Esophagus squamous epithelium (tissue), 5 donors: ENCODE data around the gene PHC3. TPM values are rescaled to one million over a fixed set of nuclear protein-coding genes. Genes with fewer than 3 reads are reported as not detected.

Experiments
- DNase-seq: peaks from one replicate; lab custom pipeline; 2025; lab: John Stamatoyannopoulos, UW
- H3K27ac ChIP-seq, 4 donors: fragments of 200-600 bp; sonication (generic); one replicate each; pipeline ENCODE4 v1.5.1; 2016 to 2019; ENCODE audit warnings: mild to moderate bottlenecking in 1 of 4
- H3K27me3 ChIP-seq, 4 donors: fragments of 200-600 bp; sonication (generic); 1 replicate in 3 of 4; 2 replicates in 1 of 4; pipeline versions ENCODE4 v1.5.1 to v1.6.0; 2017 to 2021; ENCODE audit warnings: antibody characterized with exemption in 1 of 4
- H3K36me3 ChIP-seq, 3 donors: fragments of 200-600 bp; sonication (generic); one replicate each; pipeline ENCODE4 v1.5.1; 2016 to 2019
- H3K4me1 ChIP-seq, 3 donors: fragments of 200-600 bp; sonication (generic); one replicate each; pipeline ENCODE4 v1.5.1; 2017 to 2019
- H3K4me3 ChIP-seq, 4 donors: fragments of 200-600 bp; sonication (generic); 1 replicate in 3 of 4; 2 replicates in 1 of 4; pipeline ENCODE4 v1.5.1; 2016 to 2019; ENCODE audit warnings: mild to moderate bottlenecking in 2 of 4, moderate library complexity in 1 of 4
- H3K9me3 ChIP-seq, 3 donors: fragments of 200-600 bp; sonication (generic); one replicate each; pipeline ENCODE4 v1.5.1; 2016 to 2019
- POLR2A ChIP-seq, 4 donors: fragments of 450-650 bp; IDR thresholded peaks; one replicate each; pipeline ENCODE4 v1.6.1; 2017; ENCODE audit warnings: antibody characterized with exemption in 4 of 4, mild to moderate bottlenecking in 4 of 4, moderate library complexity in 3 of 4
- WGBS, 2 donors: methylation state at CpG; one replicate each; pipeline ENCODE4 v1.1.5; 2018; 5-methylcytosine and 5-hydroxymethylcytosine counted together
- intact Hi-C: fragments of 100-400 bp; cut with DNase I; formaldehyde crosslinking; loops from one replicate; pipeline ENCODE4 v1.15.0; 2022
- total RNA-seq, 4 donors: library from RNA; depleted of rRNA; stranded (reverse); fragments of >200 nt; gene quantifications; one replicate each; pipeline ENCODE4 v1.1.0, GENCODE V29; 2016
- TF ChIP-seq, protein P1 (sequence below), 6 experiments: fragments of 450-650 bp in 4 of 6; fragments of 200-600 bp in 2 of 6; sonication (generic) in 2 of 6; IDR thresholded peaks; one replicate each; pipeline ENCODE4 v1.5.1; 2016 to 2019; ENCODE audit warnings: antibody characterized with exemption in 6 of 6, mild to moderate bottlenecking in 4 of 6, moderate library complexity in 4 of 6
- donor health status: DM: yes; HTN: yes; CAD: no.

PHC3 gene
- total RNA-seq, 4 donors from 2014 or later = 22.1 to 47.7 (median 25.4) TPM

DNA sequence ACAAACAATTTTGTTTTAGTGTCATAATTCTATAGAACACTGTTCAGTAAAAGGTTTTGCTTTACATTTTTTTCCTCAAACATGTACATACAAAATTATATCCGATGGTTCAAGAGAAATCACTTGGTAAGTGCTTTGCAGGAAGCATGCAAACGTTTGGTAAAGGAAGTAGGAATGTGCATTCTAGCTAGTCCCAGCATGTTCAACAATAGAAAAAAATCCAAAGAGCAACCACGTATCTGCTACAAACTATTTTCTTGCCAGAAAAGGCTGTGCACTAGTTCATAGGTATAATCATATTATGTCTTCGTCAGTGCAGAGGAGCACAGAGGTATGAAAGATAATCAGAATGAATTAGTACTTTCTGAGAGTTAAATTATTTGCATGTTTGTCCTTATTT lies 85.8 kb downstream of the PHC3 start:
- Histone ChIP-seq H3K27ac (no peak overlapping the region), H3K4me3 (no peak overlapping the region), H3K27me3 (no peaks in the 10 kb centered on the region), H3K9me3 (no peaks in the 10 kb centered on the region), H3K36me3 (peaks cover 0 to 97% (median 30%) of the 10 kb centered on the region in 3 donors), H3K4me1 (peaks cover 0 to 6% (median 0%) of the 10 kb centered on the region in 3 donors)
- intact Hi-C loops = no loop called here
- TF ChIP-seq, protein P1, sequence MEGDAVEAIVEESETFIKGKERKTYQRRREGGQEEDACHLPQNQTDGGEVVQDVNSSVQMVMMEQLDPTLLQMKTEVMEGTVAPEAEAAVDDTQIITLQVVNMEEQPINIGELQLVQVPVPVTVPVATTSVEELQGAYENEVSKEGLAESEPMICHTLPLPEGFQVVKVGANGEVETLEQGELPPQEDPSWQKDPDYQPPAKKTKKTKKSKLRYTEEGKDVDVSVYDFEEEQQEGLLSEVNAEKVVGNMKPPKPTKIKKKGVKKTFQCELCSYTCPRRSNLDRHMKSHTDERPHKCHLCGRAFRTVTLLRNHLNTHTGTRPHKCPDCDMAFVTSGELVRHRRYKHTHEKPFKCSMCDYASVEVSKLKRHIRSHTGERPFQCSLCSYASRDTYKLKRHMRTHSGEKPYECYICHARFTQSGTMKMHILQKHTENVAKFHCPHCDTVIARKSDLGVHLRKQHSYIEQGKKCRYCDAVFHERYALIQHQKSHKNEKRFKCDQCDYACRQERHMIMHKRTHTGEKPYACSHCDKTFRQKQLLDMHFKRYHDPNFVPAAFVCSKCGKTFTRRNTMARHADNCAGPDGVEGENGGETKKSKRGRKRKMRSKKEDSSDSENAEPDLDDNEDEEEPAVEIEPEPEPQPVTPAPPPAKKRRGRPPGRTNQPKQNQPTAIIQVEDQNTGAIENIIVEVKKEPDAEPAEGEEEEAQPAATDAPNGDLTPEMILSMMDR (IDR thresholded peaks at IDR 0.05) = no peak
- TF ChIP-seq POLR2A (IDR thresholded peaks at IDR 0.05) = no peak
- no peak for DNase-seq
- 31 to 37% methylated on average over 4 of the region's 4 CpGs for WGBS, 2 donors

DNA sequence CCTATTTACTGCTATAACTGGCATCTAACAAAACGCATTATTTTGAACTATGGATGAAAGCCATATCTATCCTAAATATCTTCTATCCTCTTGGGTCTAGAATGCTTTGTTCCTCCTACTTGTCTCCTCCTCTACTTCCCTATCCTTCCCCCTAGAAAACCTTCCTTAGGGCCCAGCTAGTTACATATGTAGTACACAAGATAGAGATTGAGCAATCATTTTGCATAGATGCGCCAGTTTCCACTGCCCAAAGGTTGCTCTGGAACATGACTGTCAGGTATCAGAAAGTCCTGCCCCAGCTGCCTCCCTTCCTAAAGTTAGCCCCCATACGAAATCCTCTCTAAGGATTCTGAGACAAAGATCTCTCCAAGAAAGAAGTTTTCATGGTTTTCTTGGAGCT lies 88.6 kb downstream of the PHC3 start:
- peaks cover 0 to 94% (median 24%) of the 10 kb centered on the region in 3 donors for H3K36me3 ChIP-seq
- DNase-seq = no peak

DNA sequence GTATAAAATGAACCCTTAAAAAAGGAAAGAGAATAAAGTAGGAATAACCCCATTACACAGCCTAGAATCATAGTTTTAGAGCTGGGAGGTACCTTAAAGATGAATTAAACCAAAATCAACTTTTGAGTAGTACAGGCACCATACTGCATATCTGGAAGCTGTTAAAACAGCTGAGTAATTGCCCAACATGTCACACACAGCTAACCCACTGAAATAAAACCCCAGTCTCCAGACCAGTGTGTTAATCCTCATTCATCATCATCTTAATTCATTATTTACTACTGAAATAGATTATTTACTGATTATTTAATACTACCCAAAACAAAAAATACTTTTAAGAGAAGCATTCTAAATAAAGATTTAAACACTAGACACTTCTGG lies 90.9 kb downstream of the PHC3 start:
- H3K27me3 ChIP-seq = no peaks in the 10 kb centered on the region
- peaks cover 0 to 94% (median 12%) of the 10 kb centered on the region in 3 donors for H3K36me3 ChIP-seq
- no peak overlapping the region for H3K4me3 ChIP-seq
- no peak overlapping the region for H3K27ac ChIP-seq
- TF ChIP-seq, protein P1 (IDR thresholded peaks at IDR 0.05) = no peak
- TF ChIP-seq POLR2A (IDR thresholded peaks at IDR 0.05) = no peak
- H3K4me1 ChIP-seq = peaks cover 0 to under 1% (median 0%) of the 10 kb centered on the region in 3 donors
- DNase-seq = no peak
- H3K9me3 ChIP-seq = no peaks in the 10 kb centered on the region
- intact Hi-C loops = no loop called here

More for the DNA sequence above, 88.6 kb downstream of the PHC3 start:
- intact Hi-C loops = no loop called here
- H3K4me1 ChIP-seq = peaks cover 0 to 6% (median 0%) of the 10 kb centered on the region in 3 donors
- no peaks in the 10 kb centered on the region for H3K27me3 ChIP-seq
- no peak overlapping the region for H3K27ac ChIP-seq
- TF ChIP-seq, protein P1 (IDR thresholded peaks at IDR 0.05) = no peak
- TF ChIP-seq POLR2A (IDR thresholded peaks at IDR 0.05) = no peak
- WGBS, 2 donors = 97% methylated on average over 3 of the region's 3 CpGs
- no peak overlapping the region for H3K4me3 ChIP-seq
- no peaks in the 10 kb centered on the region for H3K9me3 ChIP-seq

DNA sequence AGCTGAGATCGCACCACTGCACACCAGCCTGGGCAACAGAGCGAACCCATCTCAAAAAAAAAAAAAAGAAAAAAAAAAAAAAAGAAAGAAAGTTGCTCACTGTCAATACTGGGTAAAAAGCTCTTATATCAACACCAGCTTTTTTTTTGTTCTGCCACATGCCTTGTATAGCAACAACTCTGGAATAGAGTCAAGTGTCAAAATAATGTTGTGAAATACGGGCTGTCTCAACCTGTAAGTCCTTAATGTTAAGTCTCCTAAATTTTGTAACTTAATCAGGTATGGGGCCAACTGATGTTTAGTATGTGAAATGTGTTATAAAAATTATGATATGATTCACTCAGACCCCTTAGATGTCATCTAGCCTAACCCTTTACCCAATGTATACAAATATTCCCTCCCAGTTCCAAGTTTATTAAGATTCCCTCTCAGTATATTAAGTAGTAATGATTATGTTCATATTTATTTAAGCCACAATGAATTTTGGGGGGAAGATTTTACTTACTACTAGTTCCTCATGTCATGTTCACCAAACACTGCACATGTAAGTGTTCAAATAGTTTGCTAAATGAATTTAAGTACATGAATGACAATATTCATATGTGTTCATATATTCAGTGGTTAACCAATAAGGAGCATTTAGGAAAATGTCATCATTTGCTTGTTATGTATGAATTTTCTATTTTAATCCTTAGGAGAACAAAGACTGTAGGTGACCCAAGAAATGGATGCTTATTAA lies 91.5 kb downstream of the PHC3 start:
- WGBS, 2 donors = 89 to 93% methylated on average over 3 of the region's 3 CpGs
- Histone ChIP-seq H3K4me1 (no peaks in the 10 kb centered on the region), H3K9me3 (no peaks in the 10 kb centered on the region), H3K4me3 (no peak overlapping the region), H3K36me3 (peaks cover 0 to 94% (median 16%) of the 10 kb centered on the region in 3 donors), H3K27me3 (no peaks in the 10 kb centered on the region), H3K27ac (no peak overlapping the region)
- no peak for DNase-seq
- no peak for TF ChIP-seq POLR2A (IDR thresholded peaks at IDR 0.05)
- intact Hi-C loops = no loop called here

DNA sequence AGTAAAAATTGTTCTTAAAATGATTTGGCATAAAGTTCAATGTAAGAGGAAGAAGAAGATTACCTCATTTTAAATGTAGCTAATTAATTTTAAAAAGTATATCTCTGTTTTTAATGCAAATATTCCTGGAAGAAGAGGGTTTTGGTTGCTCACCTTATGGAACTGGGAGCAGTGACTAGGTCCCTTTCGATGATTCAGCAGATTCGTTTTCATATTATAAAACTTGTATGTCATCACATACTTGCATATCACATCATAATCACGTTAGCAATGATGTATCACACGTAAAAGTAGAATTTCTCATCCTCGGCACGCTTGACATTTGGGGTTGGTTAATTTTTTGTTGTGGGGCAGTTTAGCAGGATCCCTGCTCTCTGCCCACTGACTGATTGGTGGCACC lies 96.1 kb downstream of the PHC3 start:
- Histone ChIP-seq H3K4me1 (no peaks in the 10 kb centered on the region), H3K9me3 (no peaks in the 10 kb centered on the region), H3K36me3 (peaks cover 0 to 75% (median 4%) of the 10 kb centered on the region in 3 donors), H3K27me3 (no peaks in the 10 kb centered on the region), H3K27ac (no peak overlapping the region), H3K4me3 (no peak overlapping the region)
- TF ChIP-seq POLR2A (IDR thresholded peaks at IDR 0.05) = no peak
- TF ChIP-seq, protein P1 (IDR thresholded peaks at IDR 0.05) = no peak
- intact Hi-C loops = no loop called here
- no peak for DNase-seq
- WGBS, 2 donors = 90% methylated on average over 6 of the region's 6 CpGs
